Chondrocyte (in vitro differentiated cells): ENCODE measurements around the gene ATP10A. TPM values are rescaled to one million over a fixed set of nuclear protein-coding genes. Genes with fewer than 3 reads are reported as not detected.

ENCODE experiments used
- DNase-seq: peaks from one replicate; pipeline ENCODE4 v3.0.0; 2021; ENCODE audit warnings: mixed read lengths, low spot score
- H3K27ac Mint-ChIP-seq: one replicate; pipeline ENCODE4 v1.8.0; 2021; ENCODE audit warnings: mild to moderate bottlenecking, moderate library complexity, mixed read lengths; ENCODE audit not compliant: unreplicated experiment
- H3K27me3 Mint-ChIP-seq: 2 replicates; pipeline ENCODE4 v1.8.0; 2021; ENCODE audit warnings: low read depth, mixed read lengths
- H3K36me3 Mint-ChIP-seq: 2 replicates; pipeline ENCODE4 v1.8.0; 2021; ENCODE audit warnings: low read depth, mixed read lengths
- H3K4me1 Mint-ChIP-seq: 2 replicates; pipeline ENCODE4 v1.8.0; 2021; ENCODE audit warnings: low read depth, mild to moderate bottlenecking, mixed read lengths
- H3K4me3 Mint-ChIP-seq: one replicate; pipeline ENCODE4 v1.8.0; 2021; ENCODE audit warnings: mild to moderate bottlenecking, moderate library complexity, mixed read lengths; ENCODE audit not compliant: unreplicated experiment
- H3K9me3 Mint-ChIP-seq: 2 replicates; pipeline ENCODE4 v1.8.0; 2021; ENCODE audit warnings: low read depth, mixed read lengths
- CTCF ChIP-seq: fragments of 200-600 bp; sonication (generic); IDR thresholded peaks from 2 replicates; pipeline ENCODE4 v1.5.0; 2021; ENCODE audit warnings: antibody characterized with exemption, mild to moderate bottlenecking, moderate library complexity
- total RNA-seq: library from RNA; stranded (reverse); gene quantifications from 3 replicates; pipeline ENCODE4 v1.2.1, GENCODE V29; 2021

The ATP10A gene
- total RNA-seq, 1 donor from 2014 or later: 163 TPM

GRCh38 chr15:25870938-25871337 lies 7.8 kb upstream of the ATP10A start:
- Mint-ChIP-seq H3K36me3 (no peaks in the 10 kb centered on the region), H3K27ac (no peak overlapping the region), H3K4me3 (no peak overlapping the region), H3K27me3 (no peaks in the 10 kb centered on the region), H3K9me3 (no peaks in the 10 kb centered on the region), H3K4me1 (peaks cover 3% of the 10 kb centered on the region)
- no peak for DNase-seq
- TF ChIP-seq CTCF: no peak

GRCh38 chr15:25869701-25870100 lies 6.6 kb upstream of the ATP10A start:
- DNase-seq: no peak
- H3K4me1 Mint-ChIP-seq: peaks cover 7% of the 10 kb centered on the region
- H3K27me3 Mint-ChIP-seq: no peaks in the 10 kb centered on the region
- no peak overlapping the region for H3K4me3 Mint-ChIP-seq
- no peaks in the 10 kb centered on the region for H3K36me3 Mint-ChIP-seq
- no peak for TF ChIP-seq CTCF
- H3K9me3 Mint-ChIP-seq: no peaks in the 10 kb centered on the region
- no peak overlapping the region for H3K27ac Mint-ChIP-seq

- TF ChIP-seq CTCF: no peak
- H3K27me3 Mint-ChIP-seq: no peaks in the 10 kb centered on the region
- H3K4me3 Mint-ChIP-seq: no peak overlapping the region
- DNase-seq: no peak
- H3K9me3 Mint-ChIP-seq: no peaks in the 10 kb centered on the region
- H3K4me1 Mint-ChIP-seq: peaks cover 19% of the 10 kb centered on the region
- no peak overlapping the region for H3K27ac Mint-ChIP-seq
- H3K36me3 Mint-ChIP-seq: no peaks in the 10 kb centered on the region
These were observed 3.7 kb upstream of the ATP10A start for GRCh38 chr15:25866874-25867273.

- DNase-seq: no peak
- no peaks in the 10 kb centered on the region for H3K9me3 Mint-ChIP-seq
- H3K4me1 Mint-ChIP-seq: peaks cover 23% of the 10 kb centered on the region
- TF ChIP-seq CTCF: no peak
- H3K27ac Mint-ChIP-seq: no peak overlapping the region
- H3K4me3 Mint-ChIP-seq: no peak overlapping the region
- peaks cover 5% of the 10 kb centered on the region for H3K36me3 Mint-ChIP-seq
- H3K27me3 Mint-ChIP-seq: no peaks in the 10 kb centered on the region
These were observed 3.1 kb upstream of the ATP10A start for GRCh38 chr15:25866251-25866650.

- H3K4me3 Mint-ChIP-seq: no peak overlapping the region
- no peak for TF ChIP-seq CTCF
- peaks cover 17% of the 10 kb centered on the region for H3K36me3 Mint-ChIP-seq
- H3K4me1 Mint-ChIP-seq: peaks cover 36% of the 10 kb centered on the region
- H3K9me3 Mint-ChIP-seq: no peaks in the 10 kb centered on the region
- no peak for DNase-seq
- peak overlapping the region; percentile 49 for H3K27ac Mint-ChIP-seq
- no peaks in the 10 kb centered on the region for H3K27me3 Mint-ChIP-seq
These were observed 1.8 kb upstream of the ATP10A start for GRCh38 chr15:25864966-25865365.
